Colonic mucosa (tissue), 4 donors: Measurements from ENCODE around the gene ADIPOR1. TPM values are rescaled to one million over a fixed set of nuclear protein-coding genes. Genes with fewer than 3 reads are reported as not detected.
A peak's percentile ranks its signal among the peaks of the same experiment; 100 is the strongest.

ENCODE experiments used
- DNase-seq: peaks from one replicate; pipeline ENCODE4 v3.0.0-alpha.2; 2020
- H3K27ac ChIP-seq: fragments of 200-600 bp; one replicate; pipeline ENCODE4 v1.8.0; 2021
- H3K27me3 ChIP-seq: fragments of 200-600 bp; one replicate; pipeline ENCODE4 v1.8.0; 2021
- H3K36me3 ChIP-seq: fragments of 200-600 bp; one replicate; pipeline ENCODE4 v1.8.0; 2021
- H3K4me1 ChIP-seq: fragments of 200-600 bp; one replicate; pipeline ENCODE4 v1.8.0; 2021; ENCODE audit warnings: mild to moderate bottlenecking
- H3K4me3 ChIP-seq: fragments of 200-600 bp; one replicate; pipeline ENCODE4 v1.8.0; 2021
- H3K9ac ChIP-seq, 2 donors: one replicate each; pipeline ENCODE4 v1.7.0; 2013; ENCODE audit warnings: control low read depth in 2 of 2, low read depth in 2 of 2, low read length in 2 of 2
- H3K9me3 ChIP-seq: fragments of 200-600 bp; one replicate; pipeline ENCODE4 v1.8.0; 2021
- intact Hi-C: fragments of 100-400 bp; cut with DNase I; formaldehyde crosslinking; loops from one replicate; pipeline ENCODE4 v1.14.1; 2022
- total RNA-seq, 2 donors: library from RNA; stranded (reverse); fragmentation: NEBNext Ultra II Directional in 1 of 2; extraction: Animal tissue kit (Norgen Biotek cat#: 25700) in 1 of 2; gene quantifications; one replicate each; pipeline ENCODE4 v1.2.1, GENCODE V29; 2021
- TF ChIP-seq, protein P1 (sequence below): fragments of 200-600 bp; IDR thresholded peaks from one replicate; pipeline ENCODE4 v1.8.0; 2022; ENCODE audit warnings: antibody characterized with exemption, mild to moderate bottlenecking
- donor health status: healthy.
- donor health status: DM: no; HTN: no; CAD: no.
- donor health status: DM: no; HTN: no; CAD: no.

The ADIPOR1 gene
- total RNA-seq, 2 donors from 2014 or later: 82.1 to 82.7 TPM

- intact Hi-C loops: no loop called here
- H3K36me3 ChIP-seq: no peaks in the 10 kb centered on the region
Observed at GRCh38 chr1:202952818-202953217, 5.3 kb downstream of the ADIPOR1 start.

DNA sequence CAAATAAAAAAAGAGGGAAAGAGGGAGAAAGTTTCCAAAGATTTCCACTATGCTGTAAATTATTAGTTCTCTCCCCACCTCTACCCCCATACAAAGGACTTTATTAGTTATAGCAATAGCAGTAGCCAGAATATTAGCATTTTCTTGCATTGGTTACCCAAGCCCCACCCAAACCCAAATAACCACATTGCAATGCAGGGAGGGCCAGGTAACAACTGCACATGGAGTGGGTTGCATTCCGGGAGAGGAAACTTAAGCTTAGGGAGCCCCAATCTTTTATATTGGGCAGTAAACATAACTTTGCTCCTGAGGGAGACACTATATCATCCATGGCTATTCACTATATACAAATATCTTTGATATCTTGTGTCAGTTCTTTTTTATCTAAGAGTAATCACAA, 6.0 kb downstream of the ADIPOR1 start:
- Histone ChIP-seq H3K9ac (no peak overlapping the region), H3K36me3 (no peaks in the 10 kb centered on the region), H3K9me3 (no peaks in the 10 kb centered on the region), H3K27me3 (no peaks in the 10 kb centered on the region), H3K4me1 (peaks cover 10% of the 10 kb centered on the region), H3K27ac (no peak overlapping the region), H3K4me3 (no peak overlapping the region)
- no peak for DNase-seq
- TF ChIP-seq, protein P1, sequence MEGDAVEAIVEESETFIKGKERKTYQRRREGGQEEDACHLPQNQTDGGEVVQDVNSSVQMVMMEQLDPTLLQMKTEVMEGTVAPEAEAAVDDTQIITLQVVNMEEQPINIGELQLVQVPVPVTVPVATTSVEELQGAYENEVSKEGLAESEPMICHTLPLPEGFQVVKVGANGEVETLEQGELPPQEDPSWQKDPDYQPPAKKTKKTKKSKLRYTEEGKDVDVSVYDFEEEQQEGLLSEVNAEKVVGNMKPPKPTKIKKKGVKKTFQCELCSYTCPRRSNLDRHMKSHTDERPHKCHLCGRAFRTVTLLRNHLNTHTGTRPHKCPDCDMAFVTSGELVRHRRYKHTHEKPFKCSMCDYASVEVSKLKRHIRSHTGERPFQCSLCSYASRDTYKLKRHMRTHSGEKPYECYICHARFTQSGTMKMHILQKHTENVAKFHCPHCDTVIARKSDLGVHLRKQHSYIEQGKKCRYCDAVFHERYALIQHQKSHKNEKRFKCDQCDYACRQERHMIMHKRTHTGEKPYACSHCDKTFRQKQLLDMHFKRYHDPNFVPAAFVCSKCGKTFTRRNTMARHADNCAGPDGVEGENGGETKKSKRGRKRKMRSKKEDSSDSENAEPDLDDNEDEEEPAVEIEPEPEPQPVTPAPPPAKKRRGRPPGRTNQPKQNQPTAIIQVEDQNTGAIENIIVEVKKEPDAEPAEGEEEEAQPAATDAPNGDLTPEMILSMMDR: no peak
- intact Hi-C loops: no loop called here

More at GRCh38 chr1:202952818-202953217, 5.3 kb downstream of the ADIPOR1 start:
- TF ChIP-seq, protein P1: no peak
- H3K9me3 ChIP-seq: no peaks in the 10 kb centered on the region
- peak; percentile 45 for DNase-seq
- no peaks in the 10 kb centered on the region for H3K27me3 ChIP-seq
- peaks cover 12% of the 10 kb centered on the region for H3K4me1 ChIP-seq
- H3K4me3 ChIP-seq: no peak overlapping the region
- H3K9ac ChIP-seq: no peak overlapping the region
- peak overlapping the region; percentile 31 for H3K27ac ChIP-seq

DNA sequence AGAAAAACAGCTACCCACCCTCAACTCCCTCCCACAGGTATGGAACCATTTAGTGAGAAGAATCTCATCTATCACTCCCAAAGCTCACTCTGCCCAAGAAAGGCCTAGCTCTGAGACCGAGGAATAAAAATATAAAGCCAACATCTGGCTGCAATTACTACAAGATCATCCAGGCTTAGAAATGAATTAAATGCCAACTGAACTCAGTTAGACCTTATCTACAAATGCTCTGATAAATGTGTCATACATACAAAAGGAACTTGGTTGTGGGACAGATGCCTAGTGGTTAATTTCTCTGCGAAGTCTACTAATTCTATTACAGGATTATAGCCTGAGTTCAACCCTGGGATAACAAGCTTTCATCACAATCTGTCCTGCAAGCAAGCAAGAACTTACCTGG, 6.7 kb downstream of the ADIPOR1 start:
- Histone ChIP-seq H3K36me3 (no peaks in the 10 kb centered on the region), H3K9me3 (no peaks in the 10 kb centered on the region), H3K4me1 (peaks cover 4% of the 10 kb centered on the region), H3K27me3 (no peaks in the 10 kb centered on the region), H3K27ac (no peak overlapping the region), H3K4me3 (no peak overlapping the region), H3K9ac (no peak overlapping the region)
- TF ChIP-seq, protein P1: no peak
- no peak for DNase-seq
- intact Hi-C loops: no loop called here

GRCh38 chr1:202945483-202945882, 12.6 kb downstream of the ADIPOR1 start:
- no peak for DNase-seq
- peaks cover 37% of the 10 kb centered on the region for H3K36me3 ChIP-seq
- no peaks in the 10 kb centered on the region for H3K9me3 ChIP-seq
- no peak overlapping the region for H3K4me3 ChIP-seq
- no peaks in the 10 kb centered on the region for H3K27me3 ChIP-seq
- TF ChIP-seq, protein P1: no peak
- intact Hi-C loops: no loop called here
- H3K9ac ChIP-seq: no peak overlapping the region
- H3K27ac ChIP-seq: no peak overlapping the region
- H3K4me1 ChIP-seq: no peaks in the 10 kb centered on the region

- H3K27ac ChIP-seq: no peak overlapping the region
- intact Hi-C loops: no loop called here
- H3K36me3 ChIP-seq: peaks cover 37% of the 10 kb centered on the region
- no peak overlapping the region for H3K4me3 ChIP-seq
- TF ChIP-seq, protein P1: no peak
- no peak overlapping the region for H3K9ac ChIP-seq
- no peak for DNase-seq
- H3K27me3 ChIP-seq: no peaks in the 10 kb centered on the region
- no peaks in the 10 kb centered on the region for H3K4me1 ChIP-seq
- no peaks in the 10 kb centered on the region for H3K9me3 ChIP-seq
Observed at GRCh38 chr1:202944438-202944921, 13.6 kb downstream of the ADIPOR1 start.

GRCh38 chr1:202942426-202942825, 15.7 kb downstream of the ADIPOR1 start:
- H3K36me3 ChIP-seq: peaks cover 37% of the 10 kb centered on the region
- H3K9me3 ChIP-seq: no peaks in the 10 kb centered on the region
- no peaks in the 10 kb centered on the region for H3K27me3 ChIP-seq
- DNase-seq: no peak
- no peaks in the 10 kb centered on the region for H3K4me1 ChIP-seq
- no peak overlapping the region for H3K4me3 ChIP-seq
- no peak overlapping the region for H3K9ac ChIP-seq
- intact Hi-C loops: no loop called here
- no peak overlapping the region for H3K27ac ChIP-seq
- TF ChIP-seq, protein P1: no peak
